IMR-90 (cell line): ENCODE results near the gene HAND1.

Experiments used
- BHLHE40 ChIP-seq: fragments of 150-350 bp; IDR thresholded peaks from 2 replicates; pipeline ENCODE4 v1.6.1; 2016; ENCODE audit warnings: mild to moderate bottlenecking, low read depth, low read length
- CEBPB ChIP-seq: IDR thresholded peaks from 2 replicates; pipeline ENCODE4 v1.6.1; 2012; ENCODE audit warnings: low read depth, low read length, improper control_type of control experiment
- CHD1 ChIP-seq: IDR thresholded peaks from 2 replicates; pipeline ENCODE4 v1.6.1; 2012; ENCODE audit warnings: low read depth, low read length, improper control_type of control experiment
- MAFK ChIP-seq: IDR thresholded peaks from 2 replicates; pipeline ENCODE4 v1.6.1; 2012; ENCODE audit warnings: low read depth, low read length, improper control_type of control experiment
- MXI1 ChIP-seq: IDR thresholded peaks from 2 replicates; pipeline ENCODE4 v1.6.1; 2012; ENCODE audit warnings: low read depth, mild to moderate bottlenecking, low read length, moderate library complexity, borderline replicate concordance
- NFE2L2 ChIP-seq: fragments of 150-350 bp; IDR thresholded peaks from 2 replicates; pipeline ENCODE4 v1.6.1; 2016; ENCODE audit warnings: low read depth, mild to moderate bottlenecking, low read length
- POLR2A ChIP-seq: IDR thresholded peaks from 2 replicates; pipeline ENCODE4 v1.6.1; 2012; ENCODE audit warnings: mild to moderate bottlenecking, low read depth, low read length
- RAD21 ChIP-seq: IDR thresholded peaks from 2 replicates; pipeline ENCODE4 v1.6.1; 2012; ENCODE audit warnings: low read length, improper control_type of control experiment
- RCOR1 ChIP-seq: IDR thresholded peaks from 2 replicates; pipeline ENCODE4 v1.6.1; 2012; ENCODE audit warnings: mild to moderate bottlenecking, low read length, improper control_type of control experiment; ENCODE audit not compliant: insufficient replicate concordance
- SMC3 ChIP-seq: fragments of 150-350 bp; IDR thresholded peaks from 2 replicates; pipeline ENCODE4 v1.6.1; 2016; ENCODE audit warnings: low read depth, mild to moderate bottlenecking, antibody characterized with exemption, low read length, moderate library complexity
- TF ChIP-seq, protein P1 (sequence below): conservative IDR thresholded peaks from 2 replicates; pipeline ENCODE4 v1.5.1; 2012; ENCODE audit warnings: mild to moderate bottlenecking, low read depth, low read length, improper control_type of control experiment
- TF ChIP-seq, protein P2 (sequence below): fragments of 150-350 bp; IDR thresholded peaks from 2 replicates; pipeline ENCODE4 v1.6.1; 2016; ENCODE audit warnings: low read depth, mild to moderate bottlenecking, low read length, moderate library complexity, borderline replicate concordance
- TF ChIP-seq, protein P3 (sequence below): fragments of 150-350 bp; IDR thresholded peaks from 2 replicates; pipeline ENCODE4 v1.6.1; 2017; ENCODE audit warnings: mild to moderate bottlenecking, antibody characterized with exemption, low read length, low read depth

DNA sequence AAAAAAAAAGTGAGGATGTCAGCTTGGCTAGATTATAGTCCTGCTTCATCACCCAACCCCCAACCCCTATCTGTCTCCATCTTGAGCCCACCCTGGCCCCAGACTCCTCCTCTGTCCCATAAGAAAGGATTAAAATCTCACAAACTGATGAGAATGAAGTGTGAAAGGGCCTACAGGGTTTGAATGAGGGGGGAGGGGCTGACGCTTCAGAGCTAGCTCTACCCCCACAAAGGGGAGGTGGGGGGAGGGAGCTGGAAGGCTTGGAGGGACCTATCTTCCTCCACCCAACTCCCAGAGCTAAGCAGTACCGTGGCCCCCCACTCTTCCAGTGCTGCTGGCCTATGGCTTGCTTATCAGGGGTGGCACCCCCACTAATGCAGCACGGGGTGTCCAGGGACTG, 43.7 kb upstream of the HAND1 start:
- TF ChIP-seq, protein P1, sequence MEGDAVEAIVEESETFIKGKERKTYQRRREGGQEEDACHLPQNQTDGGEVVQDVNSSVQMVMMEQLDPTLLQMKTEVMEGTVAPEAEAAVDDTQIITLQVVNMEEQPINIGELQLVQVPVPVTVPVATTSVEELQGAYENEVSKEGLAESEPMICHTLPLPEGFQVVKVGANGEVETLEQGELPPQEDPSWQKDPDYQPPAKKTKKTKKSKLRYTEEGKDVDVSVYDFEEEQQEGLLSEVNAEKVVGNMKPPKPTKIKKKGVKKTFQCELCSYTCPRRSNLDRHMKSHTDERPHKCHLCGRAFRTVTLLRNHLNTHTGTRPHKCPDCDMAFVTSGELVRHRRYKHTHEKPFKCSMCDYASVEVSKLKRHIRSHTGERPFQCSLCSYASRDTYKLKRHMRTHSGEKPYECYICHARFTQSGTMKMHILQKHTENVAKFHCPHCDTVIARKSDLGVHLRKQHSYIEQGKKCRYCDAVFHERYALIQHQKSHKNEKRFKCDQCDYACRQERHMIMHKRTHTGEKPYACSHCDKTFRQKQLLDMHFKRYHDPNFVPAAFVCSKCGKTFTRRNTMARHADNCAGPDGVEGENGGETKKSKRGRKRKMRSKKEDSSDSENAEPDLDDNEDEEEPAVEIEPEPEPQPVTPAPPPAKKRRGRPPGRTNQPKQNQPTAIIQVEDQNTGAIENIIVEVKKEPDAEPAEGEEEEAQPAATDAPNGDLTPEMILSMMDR, result no peak
- no peak for TF ChIP-seq CEBPB
- no peak for TF ChIP-seq RAD21
- no peak for TF ChIP-seq CHD1
- TF ChIP-seq, protein P2, sequence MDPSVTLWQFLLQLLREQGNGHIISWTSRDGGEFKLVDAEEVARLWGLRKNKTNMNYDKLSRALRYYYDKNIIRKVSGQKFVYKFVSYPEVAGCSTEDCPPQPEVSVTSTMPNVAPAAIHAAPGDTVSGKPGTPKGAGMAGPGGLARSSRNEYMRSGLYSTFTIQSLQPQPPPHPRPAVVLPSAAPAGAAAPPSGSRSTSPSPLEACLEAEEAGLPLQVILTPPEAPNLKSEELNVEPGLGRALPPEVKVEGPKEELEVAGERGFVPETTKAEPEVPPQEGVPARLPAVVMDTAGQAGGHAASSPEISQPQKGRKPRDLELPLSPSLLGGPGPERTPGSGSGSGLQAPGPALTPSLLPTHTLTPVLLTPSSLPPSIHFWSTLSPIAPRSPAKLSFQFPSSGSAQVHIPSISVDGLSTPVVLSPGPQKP, result no peak
- TF ChIP-seq, protein P3, sequence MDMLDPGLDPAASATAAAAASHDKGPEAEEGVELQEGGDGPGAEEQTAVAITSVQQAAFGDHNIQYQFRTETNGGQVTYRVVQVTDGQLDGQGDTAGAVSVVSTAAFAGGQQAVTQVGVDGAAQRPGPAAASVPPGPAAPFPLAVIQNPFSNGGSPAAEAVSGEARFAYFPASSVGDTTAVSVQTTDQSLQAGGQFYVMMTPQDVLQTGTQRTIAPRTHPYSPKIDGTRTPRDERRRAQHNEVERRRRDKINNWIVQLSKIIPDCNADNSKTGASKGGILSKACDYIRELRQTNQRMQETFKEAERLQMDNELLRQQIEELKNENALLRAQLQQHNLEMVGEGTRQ, result no peak
- no peak for TF ChIP-seq MXI1
- no peak for TF ChIP-seq POLR2A
- TF ChIP-seq RCOR1, result no peak
- TF ChIP-seq MAFK, result no peak
- no peak for TF ChIP-seq SMC3
- TF ChIP-seq BHLHE40, result no peak
- TF ChIP-seq NFE2L2, result no peak
